C4-2B (cell line): Measurements from ENCODE around the gene MRTFB.

Experiments
- H3K27ac ChIP-seq: fragments of 450-650 bp; 2 replicates; pipeline ENCODE4 v1.5.1; 2017
- CTCF ChIP-seq: fragments of 450-650 bp; conservative IDR thresholded peaks from 2 replicates; pipeline ENCODE4 v1.5.1; 2017; ENCODE audit warnings: mild to moderate bottlenecking
- ZFX ChIP-seq: fragments of 450-650 bp; IDR thresholded peaks from 2 replicates; pipeline ENCODE4 v1.6.1; 2017

MRTFB gene

GRCh38 chr16:14286368-14287230 is 215.5 kb downstream of the MRTFB start:
- no peak for TF ChIP-seq CTCF
- TF ChIP-seq ZFX, result no peak
- no peak overlapping the region for H3K27ac ChIP-seq

GRCh38 chr16:14289692-14290340 is 218.7 kb downstream of the MRTFB start:
- peak; percentile 81 for TF ChIP-seq CTCF
- no peak for TF ChIP-seq ZFX
- no peak overlapping the region for H3K27ac ChIP-seq

- no peak overlapping the region for H3K27ac ChIP-seq
- no peak for TF ChIP-seq CTCF
- no peak for TF ChIP-seq ZFX
Measured at GRCh38 chr16:14291286-14291685, 220.2 kb downstream of the MRTFB start.

- H3K27ac ChIP-seq, result no peak overlapping the region
- no peak for TF ChIP-seq CTCF
- TF ChIP-seq ZFX, result no peak
Measured at GRCh38 chr16:14292051-14292825, 221.1 kb downstream of the MRTFB start.

GRCh38 chr16:14296663-14297062 is 225.5 kb downstream of the MRTFB start:
- H3K27ac ChIP-seq, result no peak overlapping the region
- TF ChIP-seq ZFX (no peak), CTCF (no peak)

- H3K27ac ChIP-seq, result no peak overlapping the region
- TF ChIP-seq ZFX (no peak), CTCF (no peak)
Measured at GRCh38 chr16:14298374-14299122, 227.4 kb downstream of the MRTFB start.
